Bronchial epithelial cell (primary cell): ENCODE results near the gene KIF22. TPM values are rescaled to one million over a fixed set of nuclear protein-coding genes. Genes with fewer than 3 reads are reported as not detected.
"Not testable (repeated sequence)": the region's sequence is repeated elsewhere in the genome, so short reads cannot be mapped to it uniquely, and the experiment has no call there.

ENCODE experiments used
- DNase-seq: peaks from one replicate; pipeline ENCODE4 v3.0.0-alpha.2; 2010; ENCODE audit warnings: low read depth
- FAIRE-seq: peaks from 2 replicates; lab custom pipeline; 2011; peaks lifted over from hg19 to GRCh38; lab: Jason Lieb, UNC
- H3K27me3 ChIP-seq: 2 replicates; pipeline ENCODE4 v1.5.1; 2011; ENCODE audit warnings: low read length; ENCODE audit not compliant: control insufficient read depth, insufficient read depth
- H3K36me3 ChIP-seq: 2 replicates; pipeline ENCODE4 v1.5.1; 2011; ENCODE audit warnings: low read length; ENCODE audit not compliant: control insufficient read depth, insufficient read depth
- H3K4me3 ChIP-seq: 2 replicates; pipeline ENCODE4 v1.5.1; 2011; ENCODE audit warnings: mild to moderate bottlenecking, low read depth, low read length, control low read depth
- CTCF ChIP-seq: IDR thresholded peaks from 2 replicates; pipeline ENCODE4 v1.5.1; 2011; ENCODE audit warnings: mild to moderate bottlenecking, moderate library complexity, low read length, control low read depth, inconsistent platforms; ENCODE audit not compliant: insufficient read depth, severe bottlenecking
- total RNA-seq: library from RNA; depleted of rRNA; stranded (reverse); fragments of >200 nt; gene quantifications from 2 replicates; pipeline ENCODE4 v1.2.1, GENCODE V29; 2014

KIF22 gene
- total RNA-seq, 1 donor from 2014 or later: 11.3 TPM

DNA sequence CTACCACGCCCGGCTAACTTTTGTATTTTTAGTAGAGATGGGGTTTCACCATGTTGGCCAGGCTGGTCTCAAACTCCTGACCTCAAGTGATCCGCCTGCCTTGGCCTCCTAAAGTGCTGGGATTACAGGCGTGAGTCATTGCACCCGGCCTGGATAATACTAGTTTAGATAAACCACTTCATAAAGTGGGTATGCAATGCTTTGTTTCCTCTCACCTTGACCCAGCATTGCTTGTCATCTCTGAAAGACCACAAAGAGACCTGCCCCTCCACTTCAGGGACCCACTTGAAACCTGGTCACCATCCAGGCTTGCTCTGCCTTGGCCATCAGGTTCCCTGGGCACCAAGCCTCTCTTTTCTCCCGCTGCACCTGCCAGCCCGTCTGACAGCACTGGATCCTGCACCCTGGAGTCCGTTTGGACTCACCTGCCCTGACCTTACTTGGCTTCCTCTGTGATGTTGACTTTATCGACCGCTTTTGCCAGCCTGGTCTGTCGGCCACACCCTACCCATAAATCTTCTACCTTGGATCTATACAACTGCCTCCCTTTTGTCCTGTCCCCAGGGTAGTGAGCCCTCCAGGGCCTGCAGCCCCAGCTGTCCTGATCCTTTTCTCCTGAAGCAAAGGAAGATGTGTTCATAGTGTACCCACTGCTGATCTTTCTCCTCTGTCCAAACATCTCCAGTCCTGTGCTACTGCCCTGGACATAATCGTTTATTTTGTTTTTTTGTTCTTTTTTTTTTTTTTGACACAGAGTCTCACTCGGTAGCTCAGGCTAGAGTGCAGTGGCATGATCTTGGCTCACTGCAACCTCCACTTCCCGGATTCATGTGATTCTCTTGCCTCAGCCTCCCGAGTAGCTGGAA, 25.2 kb upstream of the KIF22 start:
- FAIRE-seq (no peak), DNase-seq (no peak)
- no peak overlapping the region for H3K4me3 ChIP-seq
- TF ChIP-seq CTCF: no peak
- H3K36me3 ChIP-seq: no peaks in the 10 kb centered on the region
- no peaks in the 10 kb centered on the region for H3K27me3 ChIP-seq

DNA sequence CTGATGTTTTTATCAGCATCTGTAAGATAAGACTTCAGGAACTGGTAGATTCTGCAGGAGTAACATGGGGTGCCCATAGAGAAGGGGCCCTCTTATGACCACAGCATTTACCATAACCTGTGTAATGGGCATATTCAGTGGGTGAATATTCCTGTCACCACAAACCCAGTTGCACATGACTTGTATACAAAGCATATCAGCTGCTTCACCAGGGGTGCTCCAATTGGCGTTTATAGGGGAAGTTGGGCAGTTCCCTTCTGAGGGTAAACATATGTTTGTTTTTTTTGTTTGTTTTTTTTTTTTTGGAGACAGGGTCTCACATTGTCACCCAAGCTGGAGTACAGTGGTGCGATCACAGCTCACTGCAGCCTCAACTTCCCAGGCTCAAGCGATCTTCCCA, 24.0 kb upstream of the KIF22 start:
- Histone ChIP-seq H3K4me3 (no peak overlapping the region), H3K27me3 (no peaks in the 10 kb centered on the region), H3K36me3 (no peaks in the 10 kb centered on the region)
- TF ChIP-seq CTCF: no peak
- no peak for FAIRE-seq
- no peak for DNase-seq

DNA sequence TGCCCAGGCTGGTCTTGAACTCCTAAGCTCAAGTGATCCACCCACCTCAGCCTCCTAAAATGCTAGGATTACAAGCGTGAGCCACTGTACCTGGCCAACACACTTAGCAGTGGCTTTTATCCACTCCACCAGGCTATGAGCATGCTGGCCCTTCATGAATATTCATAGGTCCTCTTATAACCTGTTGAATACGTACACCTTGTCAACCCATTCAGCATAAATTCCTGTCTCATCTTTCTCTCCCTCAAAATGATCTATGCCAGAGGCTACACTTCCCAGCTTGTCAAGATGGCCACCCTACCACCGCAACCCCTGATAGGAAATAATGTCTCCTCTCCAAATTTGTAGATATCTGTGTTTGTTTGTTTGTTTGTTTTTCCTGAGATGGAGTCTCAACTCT, 23.5 kb upstream of the KIF22 start:
- no peak for TF ChIP-seq CTCF
- no peak for DNase-seq
- Histone ChIP-seq H3K27me3 (no peaks in the 10 kb centered on the region), H3K36me3 (no peaks in the 10 kb centered on the region), H3K4me3 (no peak overlapping the region)
- no peak for FAIRE-seq

DNA sequence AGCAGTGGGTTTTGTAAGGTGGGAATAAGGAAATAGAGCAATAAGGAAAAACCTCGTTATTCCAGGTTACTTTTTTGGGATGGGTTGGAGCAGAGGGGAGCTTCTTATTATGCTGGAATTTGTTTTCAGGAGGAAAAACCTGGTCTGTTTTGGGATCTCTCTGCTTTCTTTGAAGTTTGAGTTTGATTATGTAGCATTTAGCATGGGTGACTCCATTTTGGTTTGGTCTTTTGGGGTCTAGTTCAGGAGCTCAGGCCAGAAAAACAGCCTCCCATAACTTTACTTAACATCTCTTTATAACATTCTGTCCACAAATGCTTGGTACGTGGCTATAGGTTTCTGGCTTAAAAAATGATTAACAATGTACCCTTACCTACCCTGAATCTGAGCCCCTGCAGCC, 21.0 kb upstream of the KIF22 start:
- no peak for TF ChIP-seq CTCF
- Histone ChIP-seq H3K36me3 (no peaks in the 10 kb centered on the region), H3K27me3 (no peaks in the 10 kb centered on the region), H3K4me3 (no peak overlapping the region)
- DNase-seq (no peak), FAIRE-seq (no peak)

DNA sequence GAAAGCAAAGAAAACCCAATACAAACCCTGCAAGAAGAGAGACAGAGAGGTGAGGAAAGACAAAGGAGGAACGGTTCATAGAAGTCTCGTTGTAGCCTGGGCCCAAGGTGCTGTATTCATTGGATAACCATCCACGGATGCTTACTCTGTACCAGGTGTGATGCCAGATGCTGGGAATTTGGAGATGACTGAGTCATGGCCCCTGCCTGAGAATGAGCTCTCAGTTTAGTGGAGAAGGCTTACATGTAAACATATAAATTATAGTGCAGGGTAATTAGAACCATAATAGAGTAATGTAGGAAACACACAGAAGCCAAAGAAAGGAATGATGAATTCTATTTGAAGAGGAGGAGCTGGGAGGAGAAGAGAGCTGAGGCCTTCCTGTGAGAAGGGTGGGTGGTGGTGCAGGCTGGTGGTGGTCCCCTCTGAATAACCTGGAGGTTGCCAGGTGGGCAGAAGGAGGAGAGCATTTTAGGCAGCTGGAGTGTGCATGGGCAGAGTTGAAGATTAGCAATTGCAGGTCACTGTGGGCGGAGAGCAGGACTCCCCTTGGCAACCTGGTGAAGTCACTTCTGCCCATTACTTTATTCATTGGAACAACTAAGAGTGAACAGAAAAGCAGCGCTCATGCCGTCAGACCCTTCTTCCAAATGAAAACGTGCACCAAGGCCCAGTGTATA, 20.2 kb upstream of the KIF22 start:
- Histone ChIP-seq H3K36me3 (no peaks in the 10 kb centered on the region), H3K4me3 (no peak overlapping the region), H3K27me3 (no peaks in the 10 kb centered on the region)
- no peak for TF ChIP-seq CTCF
- DNase-seq (no peak), FAIRE-seq (no peak)

DNA sequence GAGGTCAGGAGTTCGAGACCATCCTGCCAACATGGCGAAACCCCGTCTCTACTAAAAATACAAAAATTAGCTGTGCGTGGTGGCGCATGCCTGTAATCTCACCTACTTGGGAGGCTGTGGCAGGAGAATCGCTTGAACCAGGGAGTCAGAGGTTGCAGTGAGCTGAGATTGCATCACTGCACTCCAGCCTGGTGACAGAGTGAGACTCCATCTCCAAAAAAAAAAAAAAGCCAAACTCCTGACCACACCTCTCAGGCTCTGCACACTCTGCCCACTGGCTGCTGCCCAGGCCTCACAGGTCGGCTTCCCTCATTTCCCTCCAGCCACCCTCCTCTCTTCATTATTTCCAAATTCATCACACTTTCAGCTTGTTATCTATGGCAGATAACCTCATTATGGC, 18.2 kb upstream of the KIF22 start:
- H3K36me3 ChIP-seq, DNase-seq, FAIRE-seq, H3K4me3 ChIP-seq, H3K27me3 ChIP-seq: not testable (repeated sequence)
